ENCODE measurements around the gene ANKRD10.

GRCh38 chr13:110957181-110957884 is 42.5 kb upstream of the ANKRD10 start:
- TF ChIP-seq POLR2A (IDR thresholded peaks at IDR 0.05) = no peak
- TF ChIP-seq, protein P1, sequence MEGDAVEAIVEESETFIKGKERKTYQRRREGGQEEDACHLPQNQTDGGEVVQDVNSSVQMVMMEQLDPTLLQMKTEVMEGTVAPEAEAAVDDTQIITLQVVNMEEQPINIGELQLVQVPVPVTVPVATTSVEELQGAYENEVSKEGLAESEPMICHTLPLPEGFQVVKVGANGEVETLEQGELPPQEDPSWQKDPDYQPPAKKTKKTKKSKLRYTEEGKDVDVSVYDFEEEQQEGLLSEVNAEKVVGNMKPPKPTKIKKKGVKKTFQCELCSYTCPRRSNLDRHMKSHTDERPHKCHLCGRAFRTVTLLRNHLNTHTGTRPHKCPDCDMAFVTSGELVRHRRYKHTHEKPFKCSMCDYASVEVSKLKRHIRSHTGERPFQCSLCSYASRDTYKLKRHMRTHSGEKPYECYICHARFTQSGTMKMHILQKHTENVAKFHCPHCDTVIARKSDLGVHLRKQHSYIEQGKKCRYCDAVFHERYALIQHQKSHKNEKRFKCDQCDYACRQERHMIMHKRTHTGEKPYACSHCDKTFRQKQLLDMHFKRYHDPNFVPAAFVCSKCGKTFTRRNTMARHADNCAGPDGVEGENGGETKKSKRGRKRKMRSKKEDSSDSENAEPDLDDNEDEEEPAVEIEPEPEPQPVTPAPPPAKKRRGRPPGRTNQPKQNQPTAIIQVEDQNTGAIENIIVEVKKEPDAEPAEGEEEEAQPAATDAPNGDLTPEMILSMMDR (IDR thresholded peaks at IDR 0.05) = no peak
